ENCODE measurements around the gene KCNK5.

KCNK5 gene

GRCh38 chr6:39214846-39215639 is 14.2 kb downstream of the KCNK5 start:
- no peak for DNase-seq

GRCh38 chr6:39214120-39214813 is 15.0 kb downstream of the KCNK5 start:
- DNase-seq = no peak

- no peak for DNase-seq
These were observed 15.9 kb downstream of the KCNK5 start for GRCh38 chr6:39213195-39213920.

- DNase-seq = no peak
These were observed 18.1 kb downstream of the KCNK5 start for GRCh38 chr6:39211183-39211582.

DNA sequence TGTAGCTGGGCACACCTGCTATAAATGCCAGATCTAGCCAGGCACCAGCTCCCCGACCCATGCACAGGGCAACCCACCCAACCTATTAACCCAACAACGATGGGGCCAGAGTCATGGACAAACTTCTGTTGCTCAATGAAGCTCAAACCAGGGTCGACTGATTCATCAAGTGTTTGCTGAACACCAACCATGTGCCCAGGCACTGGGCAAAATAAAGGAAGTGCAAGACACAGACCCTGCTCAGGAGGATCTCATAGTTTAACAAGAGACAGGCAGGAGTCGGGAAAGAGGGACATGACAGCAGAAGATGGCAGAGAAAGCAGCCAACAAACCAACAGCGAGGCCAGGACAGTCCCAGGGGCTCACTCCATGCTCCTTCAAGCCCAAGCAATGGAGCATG is 18.8 kb downstream of the KCNK5 start:
- no peak for DNase-seq

- no peak for DNase-seq
These were observed 19.4 kb downstream of the KCNK5 start for GRCh38 chr6:39209911-39210310.

GRCh38 chr6:39209360-39209811 is 19.9 kb downstream of the KCNK5 start:
- DNase-seq = no peak

DNA sequence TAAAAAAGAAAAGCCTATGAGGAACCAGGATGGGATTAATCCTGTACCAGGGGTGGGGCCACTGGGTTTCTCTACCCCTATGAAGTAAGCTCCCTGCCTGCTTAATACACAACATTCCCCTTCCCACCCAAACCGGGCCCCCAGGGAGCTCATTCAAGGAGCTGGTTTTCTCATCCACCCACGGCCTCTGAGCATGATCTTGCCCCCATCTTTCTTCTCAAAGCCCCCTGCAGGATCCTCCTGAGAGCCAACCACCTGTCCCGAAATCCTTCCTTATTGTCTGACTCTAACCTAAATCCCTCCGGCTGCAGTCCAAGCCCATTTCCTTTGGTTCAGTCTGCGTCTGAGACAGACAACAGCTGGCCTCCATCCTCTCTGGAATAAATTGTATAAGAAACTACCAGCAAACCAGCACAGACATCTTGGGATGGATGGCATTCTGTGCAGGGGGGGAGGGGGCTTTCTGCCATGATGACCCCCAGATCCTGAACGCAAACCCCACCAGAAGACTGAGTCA is 21.0 kb downstream of the KCNK5 start:
- no peak for DNase-seq

- no peak for DNase-seq
These were observed 21.7 kb downstream of the KCNK5 start for GRCh38 chr6:39207416-39208222.

- no peak for DNase-seq
These were observed 23.0 kb downstream of the KCNK5 start for GRCh38 chr6:39206250-39206721.

DNA sequence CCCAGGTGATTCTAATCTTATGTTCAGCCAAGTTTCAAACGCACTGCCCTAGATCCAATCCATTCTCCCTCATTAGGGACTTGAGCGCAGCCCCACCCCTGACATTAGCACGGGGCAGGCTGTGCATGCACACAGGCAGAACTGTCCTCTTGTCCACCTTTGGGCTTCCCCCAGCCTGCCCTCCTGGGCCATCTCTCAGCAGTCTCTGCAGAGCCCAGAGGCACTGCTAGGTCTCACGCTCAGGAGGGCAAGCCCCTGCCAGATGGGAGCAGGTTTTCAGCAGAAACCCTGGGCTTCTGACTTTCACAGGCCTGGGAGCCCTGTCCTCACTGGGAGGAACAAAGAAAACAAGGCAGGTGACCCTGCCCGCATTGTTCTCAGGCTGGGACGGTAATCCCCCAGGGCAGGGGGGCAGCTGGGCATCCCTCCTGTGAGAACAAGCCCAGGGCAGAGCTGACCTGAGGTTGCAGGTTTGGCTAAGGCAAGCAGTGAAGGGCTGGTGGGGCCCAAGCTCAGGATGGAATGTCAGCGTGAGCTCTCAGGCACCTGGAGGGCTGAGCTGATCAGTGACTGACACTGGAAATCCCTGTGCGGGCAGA is 24.5 kb downstream of the KCNK5 start:
- no peak for DNase-seq

DNA sequence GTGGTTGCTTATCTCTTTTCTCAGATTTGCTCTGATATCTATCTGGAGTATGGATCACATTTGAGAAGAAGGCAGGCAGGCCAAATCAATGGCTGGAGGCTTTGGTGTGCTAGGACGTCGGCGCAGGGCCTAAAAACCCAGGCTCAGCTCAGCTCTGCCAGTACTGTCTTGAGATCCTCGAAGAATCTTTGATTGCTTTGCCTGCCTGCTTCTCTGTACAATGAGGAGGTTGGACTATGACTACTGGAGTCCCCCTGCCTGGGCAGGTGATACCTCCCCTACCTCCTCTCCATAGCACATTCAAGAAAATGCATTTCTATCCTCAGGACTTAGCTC is 25.1 kb downstream of the KCNK5 start:
- DNase-seq = no peak

- no peak for DNase-seq
These were observed 25.7 kb downstream of the KCNK5 start for GRCh38 chr6:39203436-39204159.

DNA sequence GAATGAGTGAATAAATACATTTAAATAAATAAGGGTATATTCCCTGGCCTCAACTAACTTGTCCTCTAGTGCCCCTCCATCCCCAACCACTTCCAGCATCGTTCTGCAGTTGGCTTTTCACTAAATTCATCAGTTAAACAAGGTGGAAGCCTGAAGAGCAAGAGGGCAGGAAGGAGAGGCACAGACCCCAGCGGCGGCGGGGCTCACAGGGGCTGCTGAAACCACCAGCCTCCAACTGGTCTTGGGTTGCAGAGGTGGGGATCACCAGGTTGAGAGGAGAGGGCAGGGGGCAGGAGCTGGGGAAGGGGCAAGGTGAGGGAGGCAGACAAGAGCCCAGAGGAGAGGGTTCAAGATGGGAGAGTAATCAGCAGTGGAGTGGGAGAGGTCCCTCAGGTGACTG is 27.1 kb downstream of the KCNK5 start:
- no peak for DNase-seq

DNA sequence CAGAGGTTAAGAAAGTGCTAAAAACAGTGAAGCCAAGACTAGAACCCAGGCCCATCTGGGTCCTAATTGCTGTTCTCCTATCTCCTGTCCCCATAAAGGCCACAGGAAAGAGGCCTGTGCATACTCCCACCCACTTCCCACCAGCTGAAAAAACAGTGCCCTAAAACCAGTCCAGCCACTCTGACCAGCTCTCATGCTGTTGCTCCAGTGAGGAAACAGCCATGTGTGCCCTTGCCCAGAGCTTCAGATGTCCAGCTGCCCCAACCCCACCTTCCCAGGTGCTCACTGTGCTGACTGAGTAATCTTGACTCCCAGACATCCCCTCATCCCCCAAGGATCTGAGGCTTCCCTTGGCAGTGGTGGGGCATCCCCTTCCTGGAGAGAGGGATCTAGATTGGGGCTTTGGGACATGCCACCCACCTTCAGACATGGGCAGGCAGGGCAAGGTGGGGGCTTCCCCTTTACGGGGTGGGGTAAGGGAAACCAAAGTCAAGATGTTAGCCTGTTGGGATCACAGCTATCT is 28.7 kb downstream of the KCNK5 start:
- no peak for DNase-seq

DNA sequence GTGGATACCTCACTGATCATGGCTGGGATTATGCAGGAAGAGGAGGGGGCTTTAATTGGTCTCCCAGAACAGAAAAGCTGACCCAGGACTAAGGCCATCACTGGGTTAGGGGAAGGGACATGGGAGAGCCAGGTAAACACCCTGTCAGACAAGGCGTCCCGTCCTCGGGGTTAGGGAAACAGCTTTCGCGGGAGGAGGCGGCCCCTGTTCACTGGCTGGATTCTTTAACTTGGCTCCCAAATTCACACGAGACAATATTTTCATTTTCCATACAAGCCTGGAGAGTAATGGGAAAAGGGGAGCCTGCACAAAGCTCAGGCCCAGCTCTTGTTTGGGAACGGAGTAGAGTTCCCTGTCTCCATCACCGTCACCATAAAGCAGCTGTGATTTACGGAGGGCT is 29.3 kb downstream of the KCNK5 start:
- no peak for DNase-seq

GRCh38 chr6:39199231-39199940 is 29.9 kb downstream of the KCNK5 start:
- no peak for DNase-seq

- no peak for DNase-seq
These were observed 30.7 kb downstream of the KCNK5 start for GRCh38 chr6:39198528-39198927.

DNA sequence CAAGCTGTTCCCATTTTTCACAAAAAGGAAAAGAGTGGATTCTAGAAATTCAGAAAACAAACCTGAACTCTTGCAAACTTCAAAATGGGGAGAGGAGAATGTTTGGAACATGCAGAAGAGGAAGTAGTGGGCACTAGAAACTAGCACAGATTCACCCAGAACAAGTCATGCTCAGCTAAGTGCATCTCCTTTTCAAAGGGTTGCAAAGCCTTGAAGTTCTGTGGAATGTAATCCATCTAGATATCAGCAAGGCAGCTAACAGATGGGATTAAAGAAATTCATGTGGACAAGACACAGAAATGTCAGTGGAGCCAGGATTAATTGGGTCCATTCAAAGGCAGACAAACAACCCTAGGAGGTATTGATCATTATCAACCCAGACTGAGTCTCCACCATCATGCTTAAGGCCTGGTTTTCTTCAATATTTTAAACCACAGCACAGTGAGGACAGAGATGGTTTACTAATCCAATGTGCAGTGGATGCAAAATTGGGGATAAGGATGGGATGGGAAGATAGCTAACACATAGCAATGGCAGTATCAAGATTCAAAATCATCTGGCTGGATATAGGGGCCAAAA is 31.3 kb downstream of the KCNK5 start:
- DNase-seq = no peak

DNA sequence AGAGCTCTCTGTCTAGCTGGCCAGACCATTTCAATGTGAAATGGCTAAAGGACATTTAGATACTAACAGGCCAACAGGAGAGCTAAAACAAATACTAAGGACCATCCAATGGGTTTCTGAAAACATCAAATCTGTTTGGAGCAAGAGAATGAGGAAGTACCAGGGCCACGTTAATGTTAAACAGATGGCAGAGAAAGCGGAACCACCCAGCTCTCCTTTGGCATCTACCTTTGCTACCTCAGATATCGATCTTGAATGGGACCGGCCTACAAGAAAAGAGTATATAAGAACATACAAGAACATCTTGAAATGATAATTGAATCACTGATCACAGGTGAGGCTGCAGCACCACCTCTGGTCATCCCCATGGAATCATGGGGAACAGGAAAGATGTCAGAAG is 31.8 kb downstream of the KCNK5 start:
- DNase-seq = no peak

All from activated CD4-positive, alpha-beta T cell treated with anti-CD3 and anti-CD28 coated beads for 1 hour (primary cell).